ENCODE data around the gene TIMP2. TPM values are rescaled to one million over a fixed set of nuclear protein-coding genes. Genes with fewer than 3 reads are reported as not detected.
A peak's percentile ranks its signal among the peaks of the same experiment; 100 is the strongest.

Gene TIMP2
- total and polyA plus RNA-seq, 11 donors, result 25.1 to 201 (median 88.3) TPM

DNA sequence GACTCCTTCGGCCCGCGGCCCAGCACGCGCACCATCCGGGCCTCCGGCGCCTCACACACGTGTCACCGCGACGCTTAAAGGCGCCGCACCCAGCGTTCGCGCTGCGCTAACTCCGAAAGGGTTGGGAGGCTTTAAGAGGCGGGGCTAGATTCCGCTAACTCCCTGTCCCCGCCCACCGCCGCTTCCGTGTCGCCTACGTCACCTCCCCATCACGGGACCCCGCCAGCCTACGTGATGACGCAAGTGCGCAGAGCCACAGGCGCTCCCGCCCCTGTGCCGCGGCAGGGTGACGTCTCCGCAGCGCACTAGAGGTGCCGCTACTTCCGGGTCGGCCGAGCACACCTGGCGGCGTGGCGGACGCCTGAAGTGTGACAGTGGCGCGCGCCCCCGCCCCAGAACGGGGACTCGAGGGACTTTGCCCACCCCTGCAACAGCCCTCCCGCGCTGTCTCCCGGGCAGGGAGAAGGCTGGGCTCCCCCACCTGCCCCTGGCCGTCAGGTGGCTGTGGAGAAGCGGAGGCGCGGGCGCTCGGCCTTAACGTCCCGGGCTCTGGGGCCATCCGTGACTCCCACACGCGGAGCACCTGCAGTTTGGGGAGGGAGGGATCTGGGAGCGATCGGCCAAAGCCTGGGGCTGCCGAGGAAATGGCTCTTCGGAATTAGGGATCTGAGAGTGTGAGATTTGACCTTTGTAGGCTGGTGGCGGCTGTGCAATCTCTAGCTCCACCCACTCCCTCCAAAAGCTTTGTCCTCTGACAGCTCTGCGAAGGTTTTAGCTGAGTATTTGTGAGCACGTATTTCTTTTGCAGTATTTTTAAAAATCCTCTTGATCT is 84.2 kb downstream of the TIMP2 start, which contains the start of gene USP36:
Gene USP36, minus strand, starts transcription at position 35 of the 832 bp plus-strand sequence. CDS start 4,451 bp downstream, outside the sequence.
- peak within 1 kb of the TSS; percentile 92 to 100 (median 98) for H3K27ac ChIP-seq
- peak within 1 kb of the TSS; percentile 71 to 99 (median 90) for H3K4me3 ChIP-seq
- 0 to 2% (median 0%) methylated on average over 29 to 74 of the region's 74 CpGs for WGBS, 4 donors
- TF ChIP-seq CTCF (IDR thresholded peaks at IDR 0.05) (peak in 2 of 12 donors; percentile 3 to 11), POLR2A (IDR thresholded peaks at IDR 0.05) (peak; percentile 47 to 93)
- DNase-seq (peak; percentile 99 to 100 (median 100)), ATAC-seq (peak; percentile 96 to 97 (median 97))
- no peaks in the 10 kb centered on the region for H3K9me3 ChIP-seq
- intact Hi-C loops (cut with DNase I), result loop anchor here in 1 of 10 donors (2.0 kb wide), 1 partner anchor 42 kb away; no protein-coding TSS in a partner anchor
- peaks cover 0 to 30% (median 19%) of the 10 kb centered on the region in 12 donors for H3K4me1 ChIP-seq
- H3K27me3 ChIP-seq, result no peaks in the 10 kb centered on the region
- H3K36me3 ChIP-seq, result peaks cover under 1 to 25% (median 21%) of the 10 kb centered on the region in 9 donors

DNA sequence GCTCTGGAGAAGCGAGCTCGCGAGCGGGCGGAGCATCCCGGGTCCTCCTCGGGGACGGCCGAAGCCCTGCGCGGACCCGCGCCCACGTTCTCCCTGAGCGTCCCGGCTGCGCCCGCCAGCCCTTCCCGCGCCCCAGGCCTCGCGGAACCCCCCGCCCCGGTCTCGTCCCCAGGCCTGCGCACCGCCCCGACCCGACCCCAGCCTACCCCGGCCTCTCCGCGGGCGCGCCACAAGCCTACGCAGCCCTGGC is 84.7 kb downstream of the TIMP2 start:
- intact Hi-C loops (cut with DNase I), result loop anchor here in 1 of 10 donors (2.0 kb wide), 1 partner anchor 42 kb away; no protein-coding TSS in a partner anchor
- 0 to 2% (median 0%) methylated on average over 10 to 35 of the region's 35 CpGs for WGBS, 4 donors

GRCh38 chr17:78839762-78840529 is 85.2 kb downstream of the TIMP2 start:
- WGBS, 4 donors, result 0% methylated on average over 36 to 73 of the region's 73 CpGs
- DNase-seq (peak; percentile 42 to 73 (median 51)), ATAC-seq (peak in 2 of 4 donors; percentile 25 to 32)
- TF ChIP-seq POLR2A (IDR thresholded peaks at IDR 0.05), result no peak
- TF ChIP-seq CTCF (IDR thresholded peaks at IDR 0.05), result no peak
- Histone ChIP-seq H3K27me3 (no peaks in the 10 kb centered on the region), H3K27ac (peak overlapping the region; percentile 92 to 100 (median 98)), H3K4me3 (peak overlapping the region; percentile 71 to 99 (median 90)), H3K36me3 (peaks cover 5 to 35% (median 31%) of the 10 kb centered on the region in 9 donors), H3K9me3 (no peaks in the 10 kb centered on the region), H3K4me1 (peaks cover 0 to 30% (median 19%) of the 10 kb centered on the region in 12 donors)
- intact Hi-C loops (cut with DNase I), result loop anchor here in 1 of 10 donors (2.0 kb wide), 1 partner anchor 43 kb away; no protein-coding TSS in a partner anchor

More for the DNA sequence above, 84.7 kb downstream of the TIMP2 start:
- Histone ChIP-seq H3K27me3 (no peaks in the 10 kb centered on the region), H3K4me1 (peaks cover 0 to 30% (median 19%) of the 10 kb centered on the region in 12 donors), H3K9me3 (no peaks in the 10 kb centered on the region), H3K4me3 (peak overlapping the region; percentile 71 to 99 (median 90)), H3K36me3 (peaks cover 3 to 30% (median 26%) of the 10 kb centered on the region in 9 donors), H3K27ac (peak overlapping the region; percentile 92 to 100 (median 98))
- ATAC-seq, result peak in 1 of 4 donors; percentile 50
- DNase-seq, result no peak
- no peak for TF ChIP-seq CTCF (IDR thresholded peaks at IDR 0.05)
- TF ChIP-seq POLR2A (IDR thresholded peaks at IDR 0.05), result peak in 1 of 2 donors; percentile 31

All from heart left ventricle (tissue), 16 donors.